Stimulated activated naive CD8-positive, alpha-beta T cell treated with anti-CD3 and anti-CD28 coated beads, Interleukin-15, Interleukin-2, amounts not matched to agents 100 U/mL and 50 U/mL, for 24 hours (primary cell): ENCODE measurements around the gene CXCL3.

ENCODE experiments used
- ATAC-seq: fragments of 150-1000 bp; cut with Tn5 transposase; one replicate; pipeline ENCODE4 v1.10.0; 2021
- DNase-seq: peaks from one replicate; pipeline ENCODE4 v3.0.0; 2021

Gene CXCL3

DNA sequence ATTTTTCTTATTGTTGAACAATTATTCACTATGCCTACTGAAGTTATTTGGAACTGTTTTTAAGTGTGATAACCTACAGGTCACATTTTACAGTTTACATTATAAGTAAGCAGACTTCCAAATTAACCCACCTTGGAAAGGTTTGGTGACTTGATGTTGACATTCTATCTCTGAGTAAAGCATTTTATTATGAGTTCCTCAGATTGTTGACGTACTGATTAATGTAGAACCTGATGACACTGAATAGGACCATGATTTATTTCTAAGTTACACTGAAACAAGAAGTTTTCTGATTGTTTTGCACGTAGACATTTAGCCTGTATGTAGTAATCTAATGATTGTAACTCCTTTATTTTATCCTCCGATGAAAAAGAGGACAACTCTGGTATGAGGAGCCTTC is 17.0 kb upstream of the CXCL3 start:
- DNase-seq, result no peak

GRCh38 chr4:74055096-74055495 is 16.6 kb upstream of the CXCL3 start:
- no peak for DNase-seq
- ATAC-seq, result no peak

More for the DNA sequence above, 17.0 kb upstream of the CXCL3 start:
- no peak for ATAC-seq

- no peak for DNase-seq
- ATAC-seq, result no peak
Measured at GRCh38 chr4:74054483-74055047, 16.1 kb upstream of the CXCL3 start.

DNA sequence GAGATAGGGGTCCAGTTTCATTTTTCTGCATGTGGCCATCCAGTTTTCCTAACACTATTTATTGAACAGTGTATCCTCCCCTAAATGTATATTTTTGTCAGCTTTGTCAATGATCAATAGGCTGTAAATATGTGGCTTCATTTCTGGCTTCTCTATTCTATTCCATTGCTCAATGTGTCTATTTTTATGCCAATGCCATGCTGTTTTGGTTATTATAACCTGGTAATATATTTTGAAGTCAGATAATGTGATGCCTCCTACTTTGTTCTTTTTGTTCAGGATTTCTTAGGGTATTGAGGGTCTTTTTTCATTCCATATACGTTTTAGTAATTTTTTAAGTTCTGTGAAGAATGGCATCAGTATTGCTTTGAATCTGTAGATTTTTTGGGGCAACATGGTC is 8.7 kb upstream of the CXCL3 start:
- DNase-seq, result no peak
- no peak for ATAC-seq

DNA sequence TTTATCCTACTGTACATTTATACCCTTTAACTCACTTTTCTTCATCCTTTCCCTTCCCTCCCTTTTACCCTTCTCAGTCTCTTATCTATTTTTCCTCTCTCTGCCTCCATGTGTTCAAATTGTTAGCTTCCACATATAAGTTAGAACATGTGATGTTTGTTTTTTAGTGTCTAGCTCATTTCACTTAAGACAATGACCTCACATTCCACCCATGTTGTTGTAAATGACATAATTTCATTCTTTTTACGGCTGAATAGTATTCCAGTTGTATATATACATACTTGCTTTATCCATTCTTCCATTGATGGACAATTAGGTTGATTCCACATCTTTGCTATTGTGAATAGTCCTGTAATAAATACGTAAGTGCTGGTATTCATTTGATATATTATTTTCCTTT is 7.3 kb upstream of the CXCL3 start:
- ATAC-seq, result no peak
- DNase-seq, result no peak

- ATAC-seq, result no peak
- DNase-seq, result no peak
Measured at GRCh38 chr4:74045247-74045646, 6.8 kb upstream of the CXCL3 start.

DNA sequence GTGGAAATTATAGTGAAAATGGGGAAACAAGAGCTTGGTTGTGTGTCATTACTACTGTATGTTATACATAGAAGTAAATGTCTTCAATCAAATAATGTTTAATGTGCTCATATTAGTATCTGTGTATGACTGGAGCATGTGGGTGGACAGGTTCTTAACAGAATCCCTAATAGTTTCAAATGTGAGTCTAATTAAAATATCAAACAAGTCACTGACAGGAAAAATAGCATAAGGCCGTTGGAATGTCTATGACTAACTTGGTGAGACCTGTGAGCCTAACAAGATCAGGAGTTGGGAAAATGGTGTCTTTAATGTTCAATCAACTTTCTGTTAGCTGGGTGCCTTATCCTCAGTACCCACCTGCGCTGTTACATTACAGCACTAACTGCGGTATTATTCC is 6.2 kb upstream of the CXCL3 start:
- no peak for ATAC-seq

GRCh38 chr4:74042681-74043080 is 4.2 kb upstream of the CXCL3 start:
- ATAC-seq (no peak), DNase-seq (no peak)

More for the DNA sequence above, 6.2 kb upstream of the CXCL3 start:
- DNase-seq, result no peak

GRCh38 chr4:74041418-74041817 is 2.9 kb upstream of the CXCL3 start:
- no peak for DNase-seq
- ATAC-seq, result no peak

DNA sequence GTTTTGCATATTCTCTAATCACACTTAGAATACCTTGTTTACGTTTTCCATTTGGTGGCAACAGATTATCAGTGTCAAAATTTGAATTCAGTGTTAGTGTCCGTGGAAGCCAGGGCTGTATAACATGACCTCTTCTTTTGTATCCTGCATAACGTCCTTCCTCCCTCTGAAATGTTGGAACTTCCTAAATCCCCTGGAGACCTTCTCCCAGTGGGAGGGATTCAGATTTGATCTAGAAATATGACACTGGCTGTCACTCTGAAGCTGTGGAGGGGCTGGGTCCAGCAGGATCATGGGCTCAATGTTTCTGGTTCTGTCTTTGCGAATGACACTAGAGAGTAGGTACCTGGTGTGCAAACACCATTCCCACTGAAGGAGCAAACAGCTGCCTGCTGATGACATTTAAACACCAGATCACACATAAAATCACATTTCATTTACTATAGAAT is 850 bp upstream of the CXCL3 start:
- DNase-seq (no peak), ATAC-seq (no peak)

DNA sequence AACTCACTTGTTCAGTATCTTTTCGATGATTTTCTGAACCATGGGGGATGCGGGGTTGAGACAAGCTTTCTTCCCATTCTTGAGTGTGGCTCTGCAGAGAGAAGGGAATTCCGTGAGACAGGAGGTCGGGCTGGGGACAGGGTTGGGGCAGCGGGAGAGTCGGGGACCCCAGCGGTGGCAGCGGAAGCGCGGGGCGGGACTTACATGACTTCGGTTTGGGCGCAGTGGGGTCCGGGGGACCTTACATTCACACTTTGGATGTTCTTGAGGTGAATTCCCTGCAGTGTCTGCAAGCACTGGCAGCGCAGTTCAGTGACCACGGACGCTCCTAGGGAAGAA is 434 bp downstream of the CXCL3 start:
- ATAC-seq (no peak), DNase-seq (no peak)

DNA sequence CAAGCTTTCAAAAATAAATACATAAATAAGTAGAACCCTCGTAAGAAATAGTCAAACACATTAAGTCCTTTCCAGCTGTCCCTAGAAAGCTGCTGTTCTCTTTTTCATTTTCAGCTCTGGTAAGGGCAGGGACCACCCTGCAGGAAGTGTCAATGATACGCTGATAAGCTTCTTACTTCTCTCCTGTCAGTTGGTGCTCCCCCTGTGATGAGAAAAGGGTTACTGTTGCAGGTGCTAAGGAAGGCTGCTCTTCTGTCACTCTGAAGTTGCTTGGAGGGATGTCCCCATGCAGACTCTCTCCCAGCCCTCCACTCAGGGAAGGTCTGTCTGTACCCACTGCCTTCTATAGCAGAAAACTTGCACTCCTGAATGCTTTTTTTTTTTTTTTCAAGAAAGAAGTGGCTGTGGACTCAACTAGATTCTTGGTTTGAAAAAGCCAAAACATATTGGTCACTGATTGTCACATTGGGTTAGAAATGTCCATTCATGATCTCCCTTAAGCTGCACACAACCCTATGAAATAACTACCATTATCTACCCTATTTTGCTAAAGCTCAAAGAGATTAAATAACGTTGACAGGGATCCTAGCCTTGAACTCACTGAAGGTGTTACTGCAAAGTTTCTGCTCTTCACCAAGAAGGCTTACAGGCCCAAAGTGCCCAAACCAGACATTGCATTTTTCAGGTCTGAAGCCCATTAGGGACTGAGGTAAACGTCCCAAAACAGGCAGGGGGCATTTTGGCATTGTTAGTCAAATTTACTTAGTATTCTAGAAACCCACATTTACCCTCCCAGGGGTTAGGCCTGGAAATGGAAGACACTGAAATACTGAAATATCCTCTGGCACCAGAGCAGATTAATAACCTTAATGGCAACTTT is 1.2 kb downstream of the CXCL3 start:
- DNase-seq, result no peak
- ATAC-seq, result no peak

GRCh38 chr4:74033739-74034138 is 4.8 kb downstream of the CXCL3 start:
- ATAC-seq, result no peak

GRCh38 chr4:74032064-74032463 is 6.4 kb downstream of the CXCL3 start:
- no peak for ATAC-seq
- DNase-seq, result no peak

More at GRCh38 chr4:74033739-74034138, 4.8 kb downstream of the CXCL3 start:
- no peak for DNase-seq

DNA sequence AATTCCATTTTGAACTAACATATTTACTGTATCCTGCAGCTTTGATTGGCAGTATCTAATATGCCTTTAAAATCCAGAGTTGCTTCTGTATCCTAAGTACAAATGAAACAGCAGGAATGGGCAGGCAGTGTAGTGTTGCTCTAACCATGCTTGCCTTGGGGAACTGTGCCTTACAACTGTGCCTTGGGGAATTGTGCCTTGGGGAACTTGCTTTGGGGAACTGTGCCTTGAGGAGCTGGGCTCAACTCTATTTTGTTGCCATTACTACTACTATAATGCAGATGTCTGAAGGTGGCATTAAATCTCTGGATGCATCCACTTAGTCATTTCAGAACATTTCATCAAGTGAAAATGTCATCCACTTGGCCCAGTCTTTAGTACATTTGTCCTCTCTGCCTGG is 6.9 kb downstream of the CXCL3 start:
- ATAC-seq (no peak), DNase-seq (no peak)

GRCh38 chr4:74030285-74030684 is 8.2 kb downstream of the CXCL3 start:
- no peak for ATAC-seq
- no peak for DNase-seq

- no peak for ATAC-seq
Measured at GRCh38 chr4:74028504-74028903, 10.0 kb downstream of the CXCL3 start.

DNA sequence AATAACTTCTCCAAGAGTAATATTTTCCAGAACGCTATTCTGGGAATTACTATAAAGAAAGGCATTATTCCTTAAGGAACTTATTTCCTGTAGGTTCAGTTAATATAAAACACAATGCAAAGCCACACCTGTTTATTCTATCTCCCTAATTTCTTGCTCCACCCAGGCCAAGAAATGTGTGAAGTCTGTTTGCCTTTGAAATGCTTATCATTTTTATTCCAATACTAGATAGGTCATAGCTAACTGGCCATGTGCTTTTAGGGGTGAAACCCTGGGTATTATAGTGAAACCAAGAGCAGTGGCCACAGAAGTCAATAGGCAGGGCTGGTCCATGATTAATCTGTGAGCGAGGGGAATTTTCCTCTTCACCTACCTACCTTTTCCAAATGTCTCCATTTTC is 14.8 kb downstream of the CXCL3 start:
- ATAC-seq (no peak), DNase-seq (no peak)

More at GRCh38 chr4:74028504-74028903, 10.0 kb downstream of the CXCL3 start:
- DNase-seq, result no peak

GRCh38 chr4:74021601-74022000 is 16.9 kb downstream of the CXCL3 start:
- ATAC-seq (no peak), DNase-seq (no peak)

GRCh38 chr4:74018771-74019170 is 19.7 kb downstream of the CXCL3 start:
- ATAC-seq (peak; percentile 23), DNase-seq (no peak)

- ATAC-seq, result no peak
Measured at GRCh38 chr4:74018116-74018515, 20.4 kb downstream of the CXCL3 start.

DNA sequence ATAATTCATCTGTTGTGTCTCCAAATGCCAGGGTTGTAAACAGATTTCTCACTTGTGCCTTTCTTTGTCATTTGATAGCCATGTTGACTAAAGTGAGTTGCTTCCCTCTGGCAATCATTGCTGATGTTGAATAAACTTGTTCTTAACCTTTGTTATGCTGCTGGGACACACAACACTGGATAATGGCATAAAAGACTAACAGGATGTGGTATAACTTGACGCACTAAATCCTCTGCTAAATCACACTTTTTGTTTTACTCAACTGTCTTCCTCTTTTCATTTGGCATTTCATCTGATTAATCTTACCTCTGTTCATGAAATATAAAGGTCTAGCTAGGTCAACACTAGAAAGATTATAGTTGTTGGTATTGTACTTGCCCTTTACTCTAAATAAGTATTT is 22.4 kb downstream of the CXCL3 start:
- DNase-seq, result no peak
- peak; percentile 57 for ATAC-seq

More at GRCh38 chr4:74018116-74018515, 20.4 kb downstream of the CXCL3 start:
- DNase-seq, result no peak

DNA sequence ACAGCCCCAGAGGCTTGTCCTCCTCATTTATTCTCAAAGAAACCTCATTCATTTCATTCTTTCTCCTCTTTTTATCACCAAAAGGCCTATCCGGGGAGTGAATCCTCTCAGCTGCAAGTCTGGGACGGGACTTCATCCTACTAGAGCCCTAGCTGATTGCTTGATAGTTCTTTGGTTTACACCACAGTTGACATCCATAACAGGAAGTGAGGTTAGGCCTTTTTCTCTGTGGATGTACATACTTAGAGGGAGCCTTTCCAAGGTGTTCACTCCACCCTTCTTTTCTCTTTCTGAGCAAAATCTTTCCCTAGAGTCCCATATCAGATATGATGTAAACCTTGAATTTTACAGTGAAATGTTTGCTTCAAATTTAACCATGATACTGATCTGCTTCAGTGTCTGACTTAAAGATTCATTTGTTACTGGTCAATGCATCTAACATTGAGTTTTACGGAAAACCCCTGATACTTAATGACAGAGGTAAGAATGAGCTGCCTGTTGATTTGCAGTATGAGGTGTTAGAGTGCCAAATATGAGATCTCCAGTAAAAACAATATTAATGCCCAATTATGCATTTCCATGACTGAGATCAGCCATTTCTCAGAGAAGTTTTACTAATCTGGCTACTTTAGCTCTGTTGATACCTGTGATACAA is 23.2 kb downstream of the CXCL3 start:
- ATAC-seq (no peak), DNase-seq (no peak)
